Stimulated activated naive CD8-positive, alpha-beta T cell treated with anti-CD3 and anti-CD28 coated beads, Interleukin-15, amount 100 ng/mL, for 72 hours (primary cell): ENCODE measurements around the gene DHX29.

Source experiments
- ATAC-seq: fragments of 150-1000 bp; cut with Tn5 transposase; 2 replicates; pipeline ENCODE4 v1.10.0; 2021; ENCODE audit warnings: mild to moderate bottlenecking, moderate library complexity
- DNase-seq, 2 donors: peaks; one replicate each; pipeline ENCODE4 v3.0.0; 2021 to 2022
- H3K27ac Mint-ChIP-seq, 2 donors: one replicate each; pipeline ENCODE4 v1.8.0; 2022; ENCODE audit warnings: mild to moderate bottlenecking in 2 of 2, mixed read lengths in 2 of 2, moderate library complexity in 2 of 2
- H3K27me3 Mint-ChIP-seq: one replicate; pipeline ENCODE4 v1.8.0; 2022; ENCODE audit warnings: mixed read lengths
- H3K4me1 Mint-ChIP-seq: one replicate; pipeline ENCODE4 v1.8.0; 2022; ENCODE audit warnings: mild to moderate bottlenecking, mixed read lengths
- H3K4me3 Mint-ChIP-seq, 2 donors: one replicate each; pipeline ENCODE4 v1.8.0; 2022; ENCODE audit warnings: mild to moderate bottlenecking in 2 of 2, mixed read lengths in 2 of 2, moderate library complexity in 1 of 2
- H3K9me3 Mint-ChIP-seq, 2 donors: one replicate each; pipeline ENCODE4 v1.8.0; 2022; ENCODE audit warnings: mixed read lengths in 2 of 2

Gene DHX29

GRCh38 chr5:55230086-55230629 lies 77.3 kb downstream of the DHX29 start:
- peaks cover 90% of the 10 kb centered on the region for H3K27me3 Mint-ChIP-seq
- ATAC-seq (no peak), DNase-seq (no peak)
- no peak overlapping the region for H3K4me3 Mint-ChIP-seq
- H3K4me1 Mint-ChIP-seq = peaks cover 67% of the 10 kb centered on the region
- no peak overlapping the region for H3K27ac Mint-ChIP-seq
- no peaks in the 10 kb centered on the region for H3K9me3 Mint-ChIP-seq

GRCh38 chr5:55227664-55228430 lies 79.6 kb downstream of the DHX29 start:
- peaks cover 94% of the 10 kb centered on the region for H3K27me3 Mint-ChIP-seq
- H3K4me1 Mint-ChIP-seq = peaks cover 70% of the 10 kb centered on the region
- peak overlapping the region; percentile 82 to 84 for H3K4me3 Mint-ChIP-seq
- ATAC-seq = no peak
- no peaks in the 10 kb centered on the region for H3K9me3 Mint-ChIP-seq
- no peak for DNase-seq
- no peak overlapping the region for H3K27ac Mint-ChIP-seq

- peaks cover 94% of the 10 kb centered on the region for H3K27me3 Mint-ChIP-seq
- DNase-seq (peak; percentile 72 to 83), ATAC-seq (peak; percentile 71)
- no peaks in the 10 kb centered on the region for H3K9me3 Mint-ChIP-seq
- H3K4me1 Mint-ChIP-seq = peaks cover 71% of the 10 kb centered on the region
- H3K27ac Mint-ChIP-seq = no peak within 1 kb of the TSS
- peak within 1 kb of the TSS; percentile 82 to 84 for H3K4me3 Mint-ChIP-seq
Measured at GRCh38 chr5:55226934-55227663, 80.4 kb downstream of the DHX29 start, which contains the start of gene MCIDAS. Gene MCIDAS (minus strand): TSS chr5:55227315. CDS start chr5:55227138, 177 bp downstream.

- H3K9me3 Mint-ChIP-seq = no peaks in the 10 kb centered on the region
- peaks cover 66% of the 10 kb centered on the region for H3K4me1 Mint-ChIP-seq
- DNase-seq (peak; percentile 84), ATAC-seq (peak; percentile 81)
- H3K27me3 Mint-ChIP-seq = peaks cover 94% of the 10 kb centered on the region
- H3K4me3 Mint-ChIP-seq = peak overlapping the region; percentile 82 to 84
- no peak overlapping the region for H3K27ac Mint-ChIP-seq
Measured at GRCh38 chr5:55226027-55226933, 81.2 kb downstream of the DHX29 start.

- peaks cover 94% of the 10 kb centered on the region for H3K27me3 Mint-ChIP-seq
- no peak for DNase-seq
- H3K9me3 Mint-ChIP-seq = no peaks in the 10 kb centered on the region
- ATAC-seq = no peak
- H3K4me3 Mint-ChIP-seq = no peak overlapping the region
- H3K27ac Mint-ChIP-seq = no peak overlapping the region
- H3K4me1 Mint-ChIP-seq = peaks cover 69% of the 10 kb centered on the region
Measured at GRCh38 chr5:55225346-55225745, 82.1 kb downstream of the DHX29 start.

- DNase-seq (no peak), ATAC-seq (no peak)
- Mint-ChIP-seq H3K27ac (no peak overlapping the region), H3K27me3 (peaks cover 93% of the 10 kb centered on the region), H3K4me3 (peak overlapping the region; percentile 55 to 71), H3K9me3 (no peaks in the 10 kb centered on the region), H3K4me1 (peaks cover 63% of the 10 kb centered on the region)
Measured at GRCh38 chr5:55223812-55224240, 83.7 kb downstream of the DHX29 start.

GRCh38 chr5:55222985-55223811 lies 84.3 kb downstream of the DHX29 start:
- no peak for ATAC-seq
- Mint-ChIP-seq H3K27me3 (peaks cover 93% of the 10 kb centered on the region), H3K4me3 (peak overlapping the region; percentile 55 to 71), H3K9me3 (no peaks in the 10 kb centered on the region), H3K27ac (no peak overlapping the region), H3K4me1 (peaks cover 56% of the 10 kb centered on the region)
- peak in 1 of 2 donors; percentile 29 for DNase-seq

GRCh38 chr5:55222092-55222984 lies 85.2 kb downstream of the DHX29 start:
- Mint-ChIP-seq H3K4me1 (peaks cover 48% of the 10 kb centered on the region), H3K9me3 (no peaks in the 10 kb centered on the region), H3K4me3 (peak overlapping the region; percentile 49 to 55), H3K27me3 (peaks cover 93% of the 10 kb centered on the region), H3K27ac (no peak overlapping the region)
- ATAC-seq (no peak), DNase-seq (no peak)

- H3K4me3 Mint-ChIP-seq = peak overlapping the region; percentile 79 to 90
- no peaks in the 10 kb centered on the region for H3K9me3 Mint-ChIP-seq
- no peak overlapping the region for H3K27ac Mint-ChIP-seq
- DNase-seq = peak in 1 of 2 donors; percentile 20
- ATAC-seq = peak; percentile 57
- peaks cover 86% of the 10 kb centered on the region for H3K27me3 Mint-ChIP-seq
- H3K4me1 Mint-ChIP-seq = peaks cover 39% of the 10 kb centered on the region
Measured at GRCh38 chr5:55220433-55221185, 86.9 kb downstream of the DHX29 start.

GRCh38 chr5:55219770-55220169 lies 87.7 kb downstream of the DHX29 start:
- ATAC-seq (no peak), DNase-seq (no peak)
- peak overlapping the region in 1 of 2 donors; percentile 90 for H3K4me3 Mint-ChIP-seq
- H3K9me3 Mint-ChIP-seq = no peaks in the 10 kb centered on the region
- H3K4me1 Mint-ChIP-seq = peaks cover 39% of the 10 kb centered on the region
- H3K27ac Mint-ChIP-seq = no peak overlapping the region
- peaks cover 78% of the 10 kb centered on the region for H3K27me3 Mint-ChIP-seq

- ATAC-seq (no peak), DNase-seq (no peak)
- H3K27ac Mint-ChIP-seq = no peak overlapping the region
- no peak overlapping the region for H3K4me3 Mint-ChIP-seq
- peaks cover 70% of the 10 kb centered on the region for H3K27me3 Mint-ChIP-seq
- peaks cover 37% of the 10 kb centered on the region for H3K4me1 Mint-ChIP-seq
- H3K9me3 Mint-ChIP-seq = no peaks in the 10 kb centered on the region
Measured at GRCh38 chr5:55218967-55219366, 88.5 kb downstream of the DHX29 start.

GRCh38 chr5:55211184-55211874 lies 96.2 kb downstream of the DHX29 start:
- DNase-seq (no peak), ATAC-seq (no peak)
- H3K4me1 Mint-ChIP-seq = peaks cover 6% of the 10 kb centered on the region
- H3K9me3 Mint-ChIP-seq = no peaks in the 10 kb centered on the region
- no peak overlapping the region for H3K4me3 Mint-ChIP-seq
- peaks cover 32% of the 10 kb centered on the region for H3K27me3 Mint-ChIP-seq
- no peak overlapping the region for H3K27ac Mint-ChIP-seq
